ENCODE results near the gene U2AF2.

Gene U2AF2

DNA sequence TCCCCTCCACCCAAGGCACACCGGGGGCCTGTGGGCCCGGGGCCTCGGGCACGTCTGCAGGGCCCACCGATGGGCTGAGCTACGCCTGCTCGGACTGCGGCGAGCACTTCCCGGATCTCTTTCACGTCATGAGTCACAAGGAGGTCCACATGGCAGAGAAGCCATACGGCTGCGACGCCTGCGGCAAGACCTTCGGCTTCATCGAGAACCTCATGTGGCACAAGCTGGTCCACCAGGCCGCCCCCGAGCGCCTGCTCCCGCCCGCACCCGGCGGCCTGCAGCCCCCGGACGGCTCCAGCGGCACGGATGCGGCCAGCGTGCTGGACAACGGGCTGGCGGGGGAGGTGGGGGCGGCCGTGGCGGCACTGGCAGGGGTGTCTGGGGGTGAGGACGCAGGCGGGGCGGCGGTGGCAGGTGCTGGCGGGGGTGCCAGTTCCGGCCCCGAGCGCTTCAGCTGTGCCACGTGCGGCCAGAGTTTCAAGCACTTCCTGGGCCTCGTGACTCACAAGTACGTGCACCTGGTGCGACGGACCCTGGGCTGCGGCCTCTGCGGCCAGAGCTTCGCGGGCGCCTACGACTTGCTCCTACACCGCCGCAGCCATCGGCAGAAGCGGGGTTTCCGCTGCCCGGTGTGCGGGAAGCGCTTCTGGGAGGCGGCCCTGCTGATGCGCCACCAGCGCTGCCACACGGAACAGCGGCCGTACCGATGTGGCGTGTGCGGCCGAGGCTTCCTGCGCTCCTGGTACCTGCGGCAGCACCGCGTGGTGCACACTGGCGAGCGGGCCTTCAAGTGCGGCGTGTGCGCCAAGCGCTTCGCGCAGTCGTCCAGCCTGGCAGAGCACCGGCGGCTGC, 39.1 kb upstream of the U2AF2 start:
- in situ Hi-C loops (cut with HindIII; ENCODE audit: low sequenced_read_pairs), result no loop called here
- no peak for TF ChIP-seq CTCF (IDR thresholded peaks at IDR 0.05; ENCODE audit: low read depth, low read length)
- DNase-seq (ENCODE audit: low read depth, low spot score), result no peak
- H3K4me3 ChIP-seq (ENCODE audit: low read depth, low read length), result no peak overlapping the region

DNA sequence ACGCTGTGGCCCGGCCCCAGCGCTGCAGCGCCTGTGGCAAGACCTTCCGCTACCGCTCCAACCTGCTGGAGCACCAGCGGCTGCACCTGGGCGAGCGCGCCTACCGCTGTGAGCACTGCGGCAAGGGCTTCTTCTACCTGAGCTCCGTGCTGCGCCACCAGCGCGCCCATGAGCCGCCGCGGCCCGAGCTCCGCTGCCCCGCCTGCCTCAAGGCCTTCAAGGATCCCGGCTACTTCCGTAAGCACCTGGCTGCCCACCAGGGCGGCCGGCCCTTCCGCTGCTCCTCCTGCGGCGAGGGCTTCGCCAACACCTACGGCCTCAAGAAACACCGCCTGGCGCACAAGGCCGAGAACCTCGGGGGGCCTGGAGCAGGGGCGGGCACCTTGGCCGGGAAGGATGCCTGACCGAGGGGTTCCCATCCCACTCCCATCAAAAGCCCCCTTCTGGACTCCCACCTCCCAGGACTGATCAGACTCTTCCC, 38.4 kb upstream of the U2AF2 start:
- TF ChIP-seq CTCF (IDR thresholded peaks at IDR 0.05; ENCODE audit: low read depth, low read length), result no peak
- in situ Hi-C loops (cut with HindIII; ENCODE audit: low sequenced_read_pairs), result no loop called here
- DNase-seq (ENCODE audit: low read depth, low spot score), result no peak
- H3K4me3 ChIP-seq (ENCODE audit: low read depth, low read length), result no peak overlapping the region

DNA sequence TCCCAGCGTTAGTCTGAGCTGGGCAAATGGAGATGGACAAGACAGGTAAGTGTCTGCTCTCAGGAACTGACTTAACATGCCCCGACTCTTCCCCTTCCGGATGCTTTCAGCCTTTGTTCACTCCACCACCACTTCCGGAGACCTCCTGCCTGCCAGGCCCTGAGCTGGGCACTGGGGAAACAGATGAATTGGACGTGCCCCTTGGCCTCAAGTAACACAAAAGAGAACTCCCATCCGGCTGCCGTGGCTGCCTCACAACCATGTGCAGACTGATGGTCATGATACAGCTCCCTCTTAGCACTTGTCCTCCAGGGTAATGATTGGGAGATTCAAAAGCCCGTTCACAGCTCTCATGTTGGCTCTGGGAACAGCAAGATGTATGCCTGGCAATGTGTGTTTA, 37.4 kb upstream of the U2AF2 start:
- no peak overlapping the region for H3K4me3 ChIP-seq (ENCODE audit: low read depth, low read length)
- DNase-seq (ENCODE audit: low read depth, low spot score), result no peak
- TF ChIP-seq CTCF (IDR thresholded peaks at IDR 0.05; ENCODE audit: low read depth, low read length), result no peak
- in situ Hi-C loops (cut with HindIII; ENCODE audit: low sequenced_read_pairs), result no loop called here

DNA sequence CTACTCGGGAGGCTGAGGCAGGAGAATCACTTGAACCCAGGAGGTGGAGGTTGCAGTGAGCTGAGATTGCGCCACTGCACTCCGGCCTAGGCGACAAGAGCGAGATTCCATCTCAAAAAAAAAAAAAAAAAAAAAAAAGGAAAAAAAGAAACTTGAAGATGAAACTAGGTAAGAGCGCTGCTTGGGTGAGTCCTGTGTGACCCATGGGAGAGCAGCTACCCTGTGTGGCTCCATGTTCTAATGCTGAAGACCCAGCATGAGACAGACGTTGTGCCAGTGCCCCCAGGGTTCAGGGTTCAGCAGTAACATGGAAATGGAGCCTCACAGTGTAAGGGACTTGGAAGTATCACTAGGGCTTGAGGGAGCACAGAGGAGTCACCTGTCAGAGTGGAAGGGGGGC, 36.4 kb upstream of the U2AF2 start:
- no peak for DNase-seq (ENCODE audit: low read depth, low spot score)
- TF ChIP-seq CTCF (IDR thresholded peaks at IDR 0.05; ENCODE audit: low read depth, low read length), result no peak
- no peak overlapping the region for H3K4me3 ChIP-seq (ENCODE audit: low read depth, low read length)
- in situ Hi-C loops (cut with HindIII; ENCODE audit: low sequenced_read_pairs), result no loop called here

GRCh38 chr19:55619286-55619685, 35.5 kb upstream of the U2AF2 start:
- no peak for TF ChIP-seq CTCF (IDR thresholded peaks at IDR 0.05; ENCODE audit: low read depth, low read length)
- in situ Hi-C loops (cut with HindIII; ENCODE audit: low sequenced_read_pairs), result no loop called here
- DNase-seq (ENCODE audit: low read depth, low spot score), result no peak
- H3K4me3 ChIP-seq (ENCODE audit: low read depth, low read length), result no peak overlapping the region

GRCh38 chr19:55620410-55621204, 34.2 kb upstream of the U2AF2 start:
- in situ Hi-C loops (cut with HindIII; ENCODE audit: low sequenced_read_pairs), result no loop called here
- no peak overlapping the region for H3K4me3 ChIP-seq (ENCODE audit: low read depth, low read length)
- no peak for TF ChIP-seq CTCF (IDR thresholded peaks at IDR 0.05; ENCODE audit: low read depth, low read length)
- no peak for DNase-seq (ENCODE audit: low read depth, low spot score)
